AG10803 (cell line): ENCODE data around the gene FIBP.

Experiments used
- DNase-seq: peaks from one replicate; pipeline ENCODE4 v3.0.0; 2010; ENCODE audit warnings: low read depth
- H3K4me3 ChIP-seq: 2 replicates; pipeline ENCODE4 v1.5.1; 2011; ENCODE audit warnings: mild to moderate bottlenecking, low read length, control low read depth
- CTCF ChIP-seq: conservative IDR thresholded peaks from 2 replicates; pipeline ENCODE4 v1.5.1; 2011; ENCODE audit warnings: mild to moderate bottlenecking, low read length, control low read depth, inconsistent platforms

Gene FIBP

GRCh38 chr11:65912845-65913244, 24.6 kb upstream of the FIBP start:
- peak; percentile 68 for DNase-seq
- no peak for TF ChIP-seq CTCF
- H3K4me3 ChIP-seq = no peak overlapping the region

- H3K4me3 ChIP-seq = no peak overlapping the region
- TF ChIP-seq CTCF = peak; percentile 54
- DNase-seq = peak; percentile 89
Observed at GRCh38 chr11:65911682-65912568, 23.7 kb upstream of the FIBP start.

- no peak for TF ChIP-seq CTCF
- no peak overlapping the region for H3K4me3 ChIP-seq
- DNase-seq = no peak
Observed at GRCh38 chr11:65907878-65908277, 19.6 kb upstream of the FIBP start.

- DNase-seq = no peak
- no peak overlapping the region for H3K4me3 ChIP-seq
- TF ChIP-seq CTCF = no peak
Observed at GRCh38 chr11:65906602-65907001, 18.3 kb upstream of the FIBP start.

- H3K4me3 ChIP-seq = no peak overlapping the region
- no peak for TF ChIP-seq CTCF
- no peak for DNase-seq
Observed at GRCh38 chr11:65903715-65904114, 15.4 kb upstream of the FIBP start.

GRCh38 chr11:65903068-65903481, 14.8 kb upstream of the FIBP start:
- peak; percentile 93 for DNase-seq

More at GRCh38 chr11:65903068-65903481, 14.8 kb upstream of the FIBP start:
- H3K4me3 ChIP-seq = peak overlapping the region; percentile 12; the same call in 1 of the 2 replicates
- TF ChIP-seq CTCF = no peak
